Activated T-cell treated with anti-CD3 and anti-CD28 coated beads, Interleukin-2, amount 50 U/mL, for 1 hour (primary cell): Measurements from ENCODE around the gene ADGRG6.

ENCODE experiments used
- DNase-seq: peaks from one replicate; pipeline ENCODE4 v3.0.0-alpha.2; 2020

The ADGRG6 gene

GRCh38 chr6:142350309-142350708 lies 48.5 kb downstream of the ADGRG6 start:
- no peak for DNase-seq

GRCh38 chr6:142353690-142354089 lies 51.9 kb downstream of the ADGRG6 start:
- DNase-seq, result no peak

- no peak for DNase-seq
These were observed 52.8 kb downstream of the ADGRG6 start for GRCh38 chr6:142354650-142355049.

- DNase-seq, result no peak
These were observed 53.8 kb downstream of the ADGRG6 start for GRCh38 chr6:142355520-142356174.

GRCh38 chr6:142356201-142356883 lies 54.5 kb downstream of the ADGRG6 start:
- no peak for DNase-seq

GRCh38 chr6:142356884-142357225 lies 55.0 kb downstream of the ADGRG6 start:
- no peak for DNase-seq

GRCh38 chr6:142357879-142358278 lies 56.1 kb downstream of the ADGRG6 start:
- no peak for DNase-seq

- no peak for DNase-seq
These were observed 57.6 kb downstream of the ADGRG6 start for GRCh38 chr6:142359271-142359960.

- DNase-seq, result no peak
These were observed 59.5 kb downstream of the ADGRG6 start for GRCh38 chr6:142361345-142361744.

GRCh38 chr6:142361779-142362750 lies 60.3 kb downstream of the ADGRG6 start:
- DNase-seq, result no peak

GRCh38 chr6:142367061-142367460 lies 65.3 kb downstream of the ADGRG6 start:
- no peak for DNase-seq

GRCh38 chr6:142367501-142368018 lies 65.8 kb downstream of the ADGRG6 start:
- no peak for DNase-seq

- DNase-seq, result no peak
These were observed 67.5 kb downstream of the ADGRG6 start for GRCh38 chr6:142369266-142369665.

- no peak for DNase-seq
These were observed 70.5 kb downstream of the ADGRG6 start for GRCh38 chr6:142372348-142372747.

- DNase-seq, result no peak
These were observed 71.7 kb downstream of the ADGRG6 start for GRCh38 chr6:142373268-142374090.

GRCh38 chr6:142374091-142374770 lies 72.4 kb downstream of the ADGRG6 start:
- DNase-seq, result no peak

- DNase-seq, result no peak
These were observed 73.3 kb downstream of the ADGRG6 start for GRCh38 chr6:142374965-142375733.

GRCh38 chr6:142376115-142376514 lies 74.3 kb downstream of the ADGRG6 start:
- no peak for DNase-seq

- no peak for DNase-seq
These were observed 75.1 kb downstream of the ADGRG6 start for GRCh38 chr6:142376800-142377496.

- DNase-seq, result no peak
These were observed 75.7 kb downstream of the ADGRG6 start for GRCh38 chr6:142377497-142377848.
